K562 (cell line): ENCODE results near the gene NCDN. TPM values are rescaled to one million over a fixed set of nuclear protein-coding genes. Genes with fewer than 3 reads are reported as not detected.
A peak's percentile ranks its signal among the peaks of the same experiment; 100 is the strongest.

Experiments used
- ATAC-seq: fragments of 200-7000 bp; cut with Tn5 transposase; 3 replicates; pipeline ENCODE4 v1.9.1; 2020; ENCODE audit warnings: moderate library complexity
- BruUV-seq: library from RNA; stranded (reverse); fragments of 400-500 nt; replicated peaks from 2 replicates; lab custom pipeline; 2021; lab: Mats Ljungman, UMichigan
- CTCF ChIA-PET: fragments of 300-600 bp; formaldehyde crosslinking; extraction: SDS; loops from one replicate; lab custom pipeline; 2021; ENCODE audit warnings: low intra/inter-chr PET ratio; lab: Yijun Ruan, JAX
- POLR2A ChIA-PET: fragments of 300-600, 350-650 bp; sonication (Branson Sonifier 250); formaldehyde crosslinking; extraction: SDS; loops from one replicate; lab custom pipeline; 2021; ENCODE audit warnings: antibody characterized with exemption, inconsistent platforms; lab: Yijun Ruan, JAX
- DNase-seq, 4 experiments: peaks; one replicate each; pipeline versions ENCODE4 v3.0.0 to v3.0.0-alpha.2; 2011 to 2018; ENCODE audit warnings: low spot score in 3 of 4, mixed read lengths in 3 of 4; ENCODE audit errors: extremely low read depth in 1 of 4
- FAIRE-seq: peaks from 2 replicates; lab custom pipeline; 2011; peaks lifted over from hg19 to GRCh38; lab: Jason Lieb, UNC
- H2AFZ ChIP-seq: 2 replicates; pipeline ENCODE4 v1.6.0; 2011; ENCODE audit warnings: low read depth, low read length, control low read depth, inconsistent platforms
- H3K27ac ChIP-seq: fragments of 200-600 bp; 3 replicates; pipeline ENCODE4 v1.8.0; 2011; ENCODE audit warnings: low read depth, mild to moderate bottlenecking, control low read depth, inconsistent platforms, low read length, moderate library complexity, mixed read lengths; ENCODE audit errors: extremely low read depth
- H3K27me3 ChIP-seq, 2 experiments: fragments of 300-600 bp in 1 of 2; 2 replicates in 1 of 2; 3 replicates in 1 of 2; pipeline versions ENCODE4 v1.6.0 to v1.8.0; 2011; ENCODE audit warnings: inconsistent platforms in 2 of 2, low read length in 2 of 2, mild to moderate bottlenecking in 1 of 2, mixed read lengths in 1 of 2, moderate library complexity in 1 of 2; ENCODE audit not compliant: control insufficient read depth in 2 of 2, insufficient read depth in 2 of 2
- H3K36me3 ChIP-seq: fragments of 300-600 bp; 3 replicates; pipeline ENCODE4 v1.8.0; 2011; ENCODE audit warnings: mild to moderate bottlenecking, low read length, inconsistent platforms; ENCODE audit not compliant: control insufficient read depth, insufficient read depth
- H3K4me1 ChIP-seq, 2 experiments: fragments of 200-600 bp in 1 of 2; replicated peaks in 1 of 2; 2 replicates in 1 of 2; 3 replicates in 1 of 2; pipeline versions ENCODE4 v1.5.1 to v1.8.0; 2011; ENCODE audit warnings: inconsistent platforms in 2 of 2, low read length in 2 of 2, mild to moderate bottlenecking in 1 of 2, mixed read lengths in 1 of 2, moderate library complexity in 1 of 2; ENCODE audit not compliant: control insufficient read depth in 2 of 2, insufficient read depth in 2 of 2
- H3K4me2 ChIP-seq: 2 replicates; pipeline ENCODE4 v1.6.1; 2011; ENCODE audit warnings: low read length, control low read depth, inconsistent platforms, mixed read lengths; ENCODE audit not compliant: insufficient read depth
- H3K4me3 ChIP-seq: fragments of 200-600 bp; sonication (generic), shearing (Covaris generic); 2 replicates; pipeline ENCODE4 v1.5.1; 2016; ENCODE audit warnings: control low read depth, inconsistent platforms
- H3K79me2 ChIP-seq: fragments of 200-600 bp; 3 replicates; pipeline ENCODE4 v1.8.0; 2011; ENCODE audit warnings: low read length, inconsistent platforms; ENCODE audit not compliant: control insufficient read depth, insufficient read depth
- H3K9ac ChIP-seq, 2 experiments: 2 replicates each; pipeline versions ENCODE4 v1.6.0 to v1.6.1; 2011; ENCODE audit warnings: low read depth in 2 of 2, low read length in 2 of 2, control low read depth in 1 of 2, inconsistent platforms in 1 of 2, mild to moderate bottlenecking in 1 of 2, mixed read lengths in 1 of 2; ENCODE audit not compliant: insufficient read depth in 1 of 2
- H3K9me1 ChIP-seq: one replicate; pipeline ENCODE4 v1.6.0; 2011; ENCODE audit warnings: inconsistent platforms, mild to moderate bottlenecking, low read length, moderate library complexity; ENCODE audit not compliant: control insufficient read depth, insufficient read depth
- H3K9me3 ChIP-seq: replicated peaks from 2 replicates; pipeline ENCODE4 v1.5.1; 2011; ENCODE audit warnings: low read depth, low read length, inconsistent platforms; ENCODE audit not compliant: control insufficient read depth, insufficient read depth
- H4K20me1 ChIP-seq: replicated peaks from 2 replicates; pipeline ENCODE4 v1.6.1; 2011; ENCODE audit warnings: low read length, inconsistent platforms, mixed read lengths; ENCODE audit not compliant: control insufficient read depth, insufficient read depth
- GTF2F1 ChIP-seq: IDR thresholded peaks from 2 replicates; pipeline ENCODE4 v1.6.1; 2011; ENCODE audit warnings: low read depth, low read length, improper control_type of control experiment
- POLR3G ChIP-seq: IDR thresholded peaks from 2 replicates; pipeline ENCODE4 v1.6.1; 2011; ENCODE audit not compliant: insufficient read length, insufficient replicate concordance; ENCODE audit errors: extremely low read depth
- TEAD4 ChIP-seq, 2 experiments: sonication (generic) in 1 of 2; formaldehyde crosslinking in 1 of 2; IDR thresholded peaks; 2 replicates each; pipeline versions ENCODE4 v1.6.1 to v1.8.0; 2012 to 2022; ENCODE audit warnings: borderline replicate concordance in 1 of 2, inconsistent platforms in 1 of 2, low read length in 1 of 2, mild to moderate bottlenecking in 1 of 2, missing genetic modification reagents in 1 of 2
- ZNF445 ChIP-seq: fragments of 250-450 bp; sonication (Bioruptor Pico); IDR thresholded peaks from 2 replicates; pipeline ENCODE4 v1.4.0; 2020; ENCODE audit warnings: low read depth, mild to moderate bottlenecking, moderate library complexity
- WGBS: fragments of 100-300 bp; shearing (Covaris generic); methylation state at CpG from one replicate; pipeline ENCODE4 v1.1.6; 2016; ENCODE audit warnings: low coverage, mixed read lengths; ENCODE audit not compliant: insufficient coverage; ENCODE audit errors: missing lambda C conversion rate; 5-methylcytosine and 5-hydroxymethylcytosine counted together
- in situ Hi-C: fragments of 300-500 bp; cut with MboI; formaldehyde crosslinking; loops from 4 replicates; pipeline ENCODE4 v1.15.0; 2018; ENCODE audit warnings: inconsistent platforms, mixed read lengths
- intact Hi-C: fragments of 100-400 bp; cut with micrococcal nuclease; formaldehyde crosslinking; loops from 2 replicates; pipeline ENCODE4 v1.14.2; 2022
- polyA plus RNA-seq, 8 experiments: library from polyadenylated mRNA; depleted of rRNA in 4 of 8; stranded (reverse) in 5 of 8; unstranded in 3 of 8; fragments of >200 nt; fragmentation: Nextera tagmentation in 2 of 8; fragmentation: Illumina TruSeq in 1 of 8; extraction: Ambion mirVana in 2 of 8; extraction: Trizol in 1 of 8; gene quantifications; 2 replicates each; pipeline versions ENCODE4 v1.2.1 to v1.2.3, GENCODE V29; 2011 to 2014; ENCODE audit warnings: inconsistent platforms in 1 of 8, missing spikeins in 1 of 8
- total RNA-seq, 7 experiments: library from RNA; depleted of rRNA in 6 of 7; stranded (reverse); fragments of >200 nt in 6 of 7; fragmentation: Illumina TruSeq in 2 of 7; extraction: Trizol in 2 of 7; gene quantifications; 2 replicates each; pipeline versions ENCODE4 v1.2.1 to v1.2.3, GENCODE V29; 2011 to 2021; ENCODE audit warnings: low replicate concordance in 1 of 7

NCDN gene
- total and polyA plus RNA-seq, 9 of the 15 experiments (the other 6 are each of a cell fraction or from before 2014, with no cell fraction given), result 1.9 to 35.1 (median 10.7) TPM

DNA sequence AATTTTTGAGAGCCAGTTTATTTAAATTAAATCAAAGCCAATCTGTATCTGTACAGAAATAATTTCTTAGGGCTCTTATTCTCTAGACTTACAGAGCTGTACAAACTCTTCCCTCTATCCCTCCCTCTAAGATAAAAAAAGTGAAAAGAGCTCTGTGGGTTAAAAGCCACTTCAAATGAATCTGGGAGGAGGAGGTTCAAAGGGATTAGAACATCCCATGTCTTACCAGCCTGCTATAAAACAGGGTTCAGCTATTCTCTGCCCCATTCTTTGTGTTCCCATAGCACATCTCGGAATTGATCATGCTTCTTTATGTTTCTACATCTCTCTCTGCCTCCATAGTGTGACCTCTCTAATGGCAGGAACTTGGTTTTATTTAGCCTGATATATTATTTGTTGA is 19.8 kb upstream of the NCDN start:
- Histone ChIP-seq H4K20me1 (no peaks in the 10 kb centered on the region), H3K4me2 (no peak overlapping the region), H3K9ac (no peak overlapping the region), H3K4me1 (peaks cover 0 to 4% of the 10 kb centered on the region in 2 experiments; a peak in 2 of 5 replicates), H3K27me3 (no peaks in the 10 kb centered on the region), H3K36me3 (peaks cover 33% of the 10 kb centered on the region), H3K9me3 (no peaks in the 10 kb centered on the region), H3K4me3 (no peak overlapping the region), H3K79me2 (peaks cover 18% of the 10 kb centered on the region), H2AFZ (no peak overlapping the region), H3K27ac (no peak overlapping the region), H3K9me1 (no peaks in the 10 kb centered on the region)
- no TSS peak for BruUV-seq
- ATAC-seq (no peak), FAIRE-seq (peak; percentile 61), DNase-seq (no peak)
- in situ Hi-C loops, result no loop called here
- intact Hi-C loops, result no loop called here
- ChIA-PET POLR2A (interaction anchor here (0.8 kb wide), 2 partner anchors 16 to 82 kb away, joined by 3 read pairs; no protein-coding TSS in a partner anchor), CTCF (no interaction called here)
- TF ChIP-seq GTF2F1 (no peak), TEAD4 (IDR thresholded peaks at IDR 0.05; ENCODE audit: low read length) (no peak), TEAD4 (CRISPR knock-in tag; IDR thresholded peaks at IDR 0.05; ENCODE audit: borderline replicate concordance) (no peak), ZNF445 (no peak), POLR3G (no peak)
- 62% methylated on average over 1 of the region's 1 CpG for WGBS
